Stimulated activated CD8-positive, alpha-beta memory T cell treated with anti-CD3 and anti-CD28 coated beads, Interleukin-4, amount 100 ng/mL, for 4 hours (primary cell): ENCODE measurements around the gene MFSD1.

Experiments
- DNase-seq, 2 donors: peaks; one replicate each; pipeline ENCODE4 v3.0.0-alpha.2; 2020; ENCODE audit warnings: low read depth in 2 of 2, low spot score in 1 of 2

The MFSD1 gene

DNA sequence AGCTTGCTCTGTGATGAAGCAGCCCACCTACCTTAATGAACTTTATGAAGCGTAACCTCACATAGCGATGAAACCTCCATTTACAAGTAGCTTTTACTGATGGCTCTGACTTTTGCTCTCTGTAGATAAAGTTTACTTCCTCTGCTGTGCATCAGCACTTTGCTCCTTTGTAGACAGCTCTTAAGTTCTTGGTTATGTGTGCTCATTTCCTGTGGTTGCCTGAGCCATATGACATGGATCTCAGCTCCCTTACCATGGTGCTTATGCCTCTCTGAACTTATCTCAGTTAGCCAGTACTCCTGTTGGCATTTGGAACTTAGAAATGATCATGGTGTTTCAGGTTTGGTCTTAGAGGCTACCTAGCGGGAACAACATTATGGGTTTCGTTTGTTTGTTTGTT is 7.8 kb downstream of the MFSD1 start:
- DNase-seq: no peak

DNA sequence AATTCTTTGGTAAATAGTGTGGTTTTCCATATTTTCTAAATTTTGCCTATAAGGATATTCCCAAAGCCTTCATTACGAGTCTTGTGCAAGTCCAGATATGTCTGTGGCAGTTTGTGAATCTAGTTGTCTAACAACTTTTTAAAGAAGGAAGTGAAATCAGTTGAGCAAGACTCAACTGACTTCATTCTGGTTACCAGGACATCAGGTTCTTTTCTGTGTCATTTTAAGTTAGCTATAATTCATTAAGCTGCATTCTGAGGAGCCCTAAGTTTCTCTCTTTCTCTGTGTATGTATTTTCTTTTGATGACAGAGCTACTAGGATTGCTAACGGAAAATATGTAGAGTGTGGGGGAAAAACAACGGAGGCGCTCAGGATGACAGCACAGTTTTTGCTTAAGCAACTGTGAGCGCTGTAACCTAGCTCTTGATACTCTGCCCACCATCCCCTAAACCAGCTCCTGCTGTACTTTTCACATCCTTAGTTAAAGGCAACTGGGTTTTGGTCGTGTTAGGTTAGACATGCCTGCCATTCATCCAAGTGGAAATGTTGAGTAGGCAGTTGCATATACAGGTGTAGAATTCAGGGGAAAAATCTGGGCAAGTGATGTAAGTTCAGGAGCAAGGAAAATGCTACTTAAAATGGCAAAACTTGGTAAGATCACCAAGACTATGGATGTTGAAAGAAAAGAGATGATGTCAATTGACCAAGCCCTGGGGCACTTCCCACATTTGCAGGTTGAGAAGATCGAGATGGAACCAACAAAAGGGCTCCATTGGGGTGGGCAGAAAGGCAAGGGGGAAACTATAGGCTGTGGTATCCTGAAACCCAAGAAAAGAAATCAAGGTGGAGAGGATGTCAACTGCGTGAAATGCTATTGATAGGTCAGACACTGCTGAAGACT is 9.2 kb downstream of the MFSD1 start:
- no peak for DNase-seq

DNA sequence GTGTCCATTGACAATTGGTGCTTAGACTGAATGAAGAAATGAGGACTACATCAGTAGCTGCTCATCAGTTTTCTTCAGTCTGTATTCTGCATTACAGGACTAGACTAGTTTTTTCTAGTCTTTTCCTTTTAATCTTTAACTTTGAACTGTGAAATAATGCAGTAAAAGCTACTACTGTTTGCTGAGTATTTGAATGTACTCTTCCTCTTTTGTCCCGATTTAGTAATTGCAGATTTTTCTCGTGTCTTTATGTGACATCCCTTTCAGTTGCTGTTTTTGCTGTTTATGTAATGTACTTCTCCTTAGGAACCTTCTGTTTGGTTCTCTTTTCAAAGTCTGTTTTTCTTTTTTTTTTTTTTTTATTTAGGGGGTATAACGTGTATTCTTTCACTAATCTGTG is 17.4 kb downstream of the MFSD1 start:
- DNase-seq: no peak

DNA sequence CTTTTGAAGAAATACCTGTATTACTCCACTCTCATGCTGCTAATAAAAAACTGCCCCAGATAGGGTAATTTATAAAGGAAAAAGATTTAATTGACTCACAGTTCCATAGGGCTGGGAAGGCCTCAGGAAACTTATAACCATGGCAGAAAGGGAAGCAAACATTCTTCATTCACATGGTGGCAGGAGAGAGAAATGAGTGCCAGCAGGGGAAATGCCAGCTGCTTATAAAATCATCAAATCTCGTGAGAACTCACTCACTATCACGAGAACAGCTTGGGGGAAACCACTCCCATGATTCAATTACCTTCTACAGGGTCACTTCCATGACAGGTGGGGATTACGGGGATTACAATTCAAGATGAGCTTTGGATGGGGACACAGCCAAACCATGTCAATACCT is 18.7 kb downstream of the MFSD1 start:
- DNase-seq: no peak

DNA sequence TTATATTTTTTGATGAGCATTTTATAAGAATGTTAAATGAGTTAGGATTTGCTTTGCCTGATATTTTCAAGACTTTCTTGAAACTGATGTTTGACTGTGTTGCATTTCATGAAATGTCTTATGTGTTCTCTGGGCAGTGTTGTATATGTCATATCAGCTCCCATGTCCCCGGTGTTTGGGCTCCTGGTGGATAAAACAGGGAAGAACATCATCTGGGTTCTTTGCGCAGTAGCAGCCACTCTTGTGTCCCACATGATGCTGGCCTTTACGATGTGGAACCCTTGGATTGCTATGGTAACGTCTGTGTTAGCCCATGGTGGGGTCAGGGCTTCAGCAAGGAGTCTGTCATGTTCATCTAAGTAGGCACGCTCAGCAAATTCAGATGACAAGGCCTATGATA is 20.0 kb downstream of the MFSD1 start:
- DNase-seq: no peak

DNA sequence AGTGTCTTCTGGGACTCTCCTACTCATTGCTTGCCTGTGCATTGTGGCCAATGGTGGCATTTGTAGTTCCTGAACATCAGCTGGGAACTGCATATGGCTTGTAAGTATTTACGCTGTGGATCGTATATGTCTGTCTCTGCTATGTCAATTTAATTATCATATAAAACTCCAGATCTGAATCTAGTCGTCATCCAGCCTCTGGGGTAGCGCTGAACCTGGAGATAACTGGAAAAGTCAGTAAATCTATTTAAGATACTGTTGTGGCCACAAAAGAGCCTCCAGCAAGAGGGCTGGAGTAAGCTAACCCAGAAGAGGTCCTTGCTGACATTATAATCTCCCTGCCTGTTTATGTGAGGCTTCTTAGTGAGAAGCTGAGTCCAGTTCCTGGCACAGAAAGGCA is 21.6 kb downstream of the MFSD1 start:
- no peak for DNase-seq

DNA sequence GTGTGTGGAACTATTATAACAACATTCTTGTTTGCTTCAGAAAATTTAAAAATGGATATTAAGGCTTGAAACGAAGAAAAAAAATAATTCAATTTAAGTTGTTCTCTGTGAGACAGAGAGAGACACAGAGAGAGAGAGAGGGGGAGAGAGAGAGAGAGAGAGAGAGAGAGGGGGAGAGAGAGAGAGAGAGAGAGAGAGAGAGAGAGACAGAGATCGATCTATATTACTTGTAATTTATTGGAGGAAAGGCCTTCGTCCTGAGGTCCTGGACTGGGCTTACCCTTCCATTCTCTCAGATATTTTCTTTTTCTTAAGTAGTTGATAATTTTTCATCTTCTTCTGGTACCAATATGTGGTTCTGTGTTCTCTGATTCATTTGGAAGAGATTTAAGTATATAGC is 25.9 kb downstream of the MFSD1 start:
- DNase-seq: no peak

DNA sequence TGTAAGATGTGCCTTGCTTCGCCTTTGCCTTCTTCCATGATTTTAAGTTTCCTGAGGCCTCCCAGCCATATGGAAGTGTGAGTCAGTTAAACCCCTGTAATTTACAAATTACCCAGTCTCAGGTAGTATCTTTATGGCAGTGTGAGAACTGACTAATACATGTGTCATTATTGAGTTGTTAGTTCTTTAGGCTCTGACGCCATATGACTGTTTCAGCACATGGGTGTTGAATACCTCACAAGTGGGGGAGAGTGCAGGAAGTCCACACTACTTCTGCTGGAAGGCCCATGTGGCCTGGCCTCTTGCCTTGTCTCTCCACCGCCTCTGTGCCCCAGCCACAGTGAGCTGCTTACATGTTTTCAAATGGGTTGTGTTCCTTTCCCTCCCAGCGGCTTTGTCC is 28.5 kb downstream of the MFSD1 start:
- no peak for DNase-seq

DNA sequence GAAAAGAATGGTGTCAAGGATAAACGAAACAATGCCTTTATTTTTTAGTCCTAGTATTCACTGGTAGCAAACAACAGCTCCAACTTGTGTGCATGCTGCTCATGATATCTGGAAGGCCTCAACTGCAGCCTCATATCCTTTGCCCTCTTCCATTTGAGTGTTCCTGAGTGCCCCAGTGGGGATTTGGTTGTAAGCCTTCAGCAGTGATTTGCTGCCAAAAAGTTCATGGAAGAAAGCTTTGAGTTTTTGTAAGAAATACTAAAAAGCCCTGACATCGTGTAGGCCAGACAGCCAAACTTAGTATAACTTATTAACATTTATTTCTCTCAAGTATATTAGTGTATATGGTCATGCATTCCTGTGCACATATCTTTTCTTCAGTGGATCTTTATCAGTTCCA is 30.0 kb downstream of the MFSD1 start:
- DNase-seq: no peak

DNA sequence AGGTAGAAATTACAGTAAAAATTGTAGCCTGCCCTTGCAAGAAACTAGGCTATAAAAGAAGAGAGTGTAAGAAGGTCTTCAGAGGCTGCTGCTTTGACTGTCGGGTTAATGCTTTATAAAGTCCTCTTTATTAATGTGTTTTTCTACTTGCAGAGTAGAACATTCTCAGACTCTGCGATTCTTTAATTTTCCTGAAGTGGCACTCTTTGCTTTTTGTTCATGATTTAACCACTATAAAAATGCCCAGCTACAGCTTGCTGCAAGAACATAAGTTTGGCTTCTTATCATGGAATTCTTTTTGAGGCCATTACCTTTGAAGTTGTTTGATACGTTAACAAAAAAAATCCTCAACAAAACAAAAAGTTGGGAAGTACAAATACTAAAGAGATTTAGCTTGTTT is 33.8 kb downstream of the MFSD1 start:
- DNase-seq: no peak

DNA sequence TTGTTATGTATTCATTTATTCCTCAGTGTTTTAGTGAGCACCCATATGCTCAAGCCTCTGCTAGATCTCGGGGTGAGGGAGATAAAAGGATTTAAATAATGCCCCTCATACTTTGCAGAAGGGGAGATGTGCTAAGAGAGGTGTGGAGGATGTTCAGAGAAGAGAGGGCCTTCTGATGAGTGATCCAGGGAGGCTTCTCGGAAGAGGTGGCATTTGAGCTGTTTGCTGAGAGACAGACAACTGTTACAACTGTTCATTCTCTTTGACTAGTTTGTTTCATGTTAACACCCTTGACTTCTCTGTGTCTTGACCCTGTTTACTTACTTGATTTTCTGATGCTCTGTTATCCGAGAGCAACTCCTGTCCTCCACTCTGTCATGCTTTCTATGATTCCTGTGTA is 34.5 kb downstream of the MFSD1 start:
- no peak for DNase-seq

DNA sequence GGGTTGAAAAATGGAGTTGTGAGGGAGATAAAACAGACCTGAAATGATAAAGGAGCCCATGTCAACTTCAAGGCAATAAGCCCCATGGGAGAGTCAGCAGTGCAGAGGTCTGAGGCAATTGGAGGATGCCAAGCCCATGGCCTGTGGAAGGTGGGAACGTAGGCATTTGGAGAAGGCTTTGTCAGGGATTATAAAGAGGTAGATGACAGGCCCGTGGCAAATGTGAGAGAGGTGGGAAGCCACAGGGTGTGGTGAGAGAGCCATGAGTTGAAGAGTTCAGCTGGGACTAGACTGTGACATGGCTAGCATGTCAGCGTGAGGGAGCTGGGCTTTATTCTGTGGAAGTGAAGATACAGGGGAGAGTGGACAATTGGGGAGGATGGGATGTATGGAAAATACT is 35.4 kb downstream of the MFSD1 start:
- no peak for DNase-seq

DNA sequence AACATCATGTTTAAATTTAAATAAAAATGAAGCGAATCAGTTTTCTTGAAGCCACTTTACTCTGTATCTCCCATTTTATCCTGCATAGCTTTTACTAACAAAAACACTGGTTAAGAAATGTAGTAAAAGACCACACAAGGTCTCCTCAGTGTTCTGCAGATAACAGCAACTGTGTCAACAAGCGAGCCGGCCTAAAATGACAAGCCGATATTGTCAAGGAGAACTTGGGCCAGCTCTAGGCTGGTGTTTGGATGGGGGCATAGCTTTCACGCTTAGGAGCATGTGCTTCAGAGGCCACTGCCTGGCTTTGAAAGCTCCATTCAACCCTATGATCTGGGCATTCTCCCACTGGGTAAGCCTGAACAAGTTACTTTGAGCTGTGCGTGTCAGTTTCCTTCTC is 38.1 kb downstream of the MFSD1 start:
- no peak for DNase-seq

DNA sequence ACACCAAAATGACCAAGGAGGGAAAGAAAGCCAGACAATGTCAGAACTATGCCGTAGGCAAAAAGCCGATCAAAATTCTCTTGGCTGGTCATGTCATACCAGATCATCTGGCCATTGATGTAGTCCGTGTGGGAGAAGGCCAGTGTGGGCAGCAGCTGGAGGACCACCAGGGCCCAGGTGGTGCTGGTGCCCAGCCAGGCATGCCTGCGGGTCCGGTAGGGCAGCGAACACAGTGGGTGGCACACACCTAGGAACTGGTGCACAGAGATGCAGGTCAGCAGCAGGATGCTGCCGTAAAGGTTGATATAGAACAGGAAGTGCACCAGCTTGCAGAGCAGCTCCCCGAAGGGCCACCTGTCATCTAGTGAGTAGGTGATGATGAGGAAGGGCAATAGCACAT is 39.5 kb downstream of the MFSD1 start:
- no peak for DNase-seq

DNA sequence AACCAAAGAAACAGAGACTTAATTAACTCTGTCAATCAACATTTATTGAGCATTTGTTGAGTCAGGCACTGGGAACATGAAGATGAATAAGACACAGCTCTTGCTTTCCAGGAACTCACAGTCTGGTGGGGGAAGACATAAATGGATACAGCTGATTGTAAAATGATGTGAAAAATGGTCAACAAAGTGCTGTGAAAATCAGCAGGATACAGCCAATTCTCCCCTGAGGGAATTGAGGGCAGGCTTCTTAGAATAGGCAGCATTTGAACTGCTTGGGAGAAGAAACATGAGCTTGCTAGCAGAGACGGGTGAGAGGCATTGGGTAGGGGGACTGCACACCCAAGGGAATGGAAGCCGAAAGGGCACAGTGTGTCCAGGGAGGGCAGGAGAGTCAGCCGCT is 41.1 kb downstream of the MFSD1 start:
- DNase-seq: no peak

DNA sequence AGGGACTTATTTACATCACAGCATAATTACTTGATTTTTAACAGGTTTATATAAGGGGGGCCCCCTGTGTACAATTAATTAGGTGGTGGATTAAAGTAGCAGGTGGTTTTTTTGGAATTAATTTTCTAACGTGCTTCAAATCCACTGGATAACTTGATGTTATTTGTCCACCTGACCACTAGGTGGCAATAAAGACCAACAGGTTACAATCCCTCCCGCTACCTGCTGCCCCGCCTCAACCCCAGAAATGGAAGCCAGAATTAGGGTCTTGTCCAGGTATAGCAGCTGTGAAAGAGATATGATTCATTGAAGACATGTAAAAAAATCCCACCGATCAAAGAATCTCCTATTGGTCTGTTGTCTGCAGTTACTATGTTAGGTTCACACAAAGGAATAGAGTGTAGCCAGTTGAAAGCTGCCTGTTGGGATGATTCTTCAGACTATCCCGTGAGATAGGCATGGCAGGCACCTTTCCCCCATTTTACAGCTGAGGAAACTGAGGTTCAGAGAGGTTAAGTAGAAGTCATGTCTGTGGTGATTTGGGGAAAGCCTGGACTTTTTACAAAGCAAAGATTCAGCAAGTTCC is 44.0 kb downstream of the MFSD1 start:
- no peak for DNase-seq

DNA sequence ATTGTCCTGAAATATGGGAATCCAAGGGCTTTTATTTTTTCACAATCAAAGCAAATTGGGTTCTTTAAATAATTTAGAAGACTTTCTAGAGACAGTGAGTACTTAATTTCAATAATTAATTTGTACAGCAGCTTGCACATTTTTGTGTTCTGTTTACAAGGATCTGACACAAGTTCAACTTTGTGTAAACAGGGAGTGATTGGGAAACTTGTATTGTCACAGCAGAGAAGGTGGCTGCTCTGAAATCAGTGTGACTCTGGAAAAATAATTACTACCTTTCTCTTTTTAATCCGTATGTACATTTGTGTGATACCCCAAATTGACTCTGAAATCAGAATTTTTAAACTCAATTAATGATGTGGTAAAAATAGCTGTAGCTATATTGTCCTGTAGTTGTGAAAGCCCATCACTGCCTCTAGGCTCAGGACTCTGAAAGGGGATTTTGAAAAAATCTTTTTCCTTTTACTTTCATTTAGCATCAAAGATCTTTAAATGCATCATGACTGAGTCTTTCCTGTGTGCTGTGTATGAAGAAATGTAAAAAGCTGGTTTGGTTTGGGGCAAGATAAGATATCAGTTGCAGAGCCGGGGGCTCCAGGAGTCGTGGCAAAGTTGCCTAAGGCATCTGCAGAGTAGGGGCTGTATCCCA is 45.1 kb downstream of the MFSD1 start:
- no peak for DNase-seq

DNA sequence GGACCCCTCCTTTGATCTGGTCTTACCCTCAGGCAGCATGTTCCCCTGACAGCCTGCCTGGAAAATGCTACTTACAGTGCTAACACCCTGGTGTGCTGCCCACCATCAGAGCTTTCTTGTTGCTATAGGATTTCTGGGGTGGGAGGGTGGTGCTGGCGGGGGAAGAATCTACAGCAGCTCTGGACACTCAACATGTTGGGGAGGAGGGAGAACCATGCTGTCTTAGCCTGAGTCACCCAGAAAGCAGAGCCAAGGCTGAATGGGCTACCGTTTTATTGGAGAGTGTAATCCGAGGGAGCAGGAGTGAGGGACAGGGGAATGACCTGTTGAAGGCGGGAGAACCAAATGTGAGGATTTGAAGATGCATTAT is 45.6 kb downstream of the MFSD1 start:
- no peak for DNase-seq

DNA sequence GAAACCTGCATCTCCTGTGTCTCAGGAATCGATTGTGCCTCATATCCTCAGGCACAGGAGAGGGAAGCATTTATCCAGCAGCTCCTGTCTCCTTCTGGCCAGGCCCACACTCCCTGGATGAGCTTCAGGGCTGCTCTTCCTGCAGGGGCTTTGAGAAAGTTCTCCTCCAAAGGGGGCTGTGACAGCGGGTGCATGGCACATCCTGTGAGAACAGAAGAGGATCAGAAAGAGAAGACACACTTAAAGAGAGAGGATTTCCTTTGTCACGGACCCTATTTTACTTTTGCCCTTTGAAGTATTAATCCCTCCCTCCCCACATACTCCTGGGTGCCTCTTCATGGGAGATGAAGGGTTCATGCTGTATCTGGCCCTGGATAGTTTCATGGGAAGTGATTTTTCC is 46.0 kb downstream of the MFSD1 start:
- no peak for DNase-seq

DNA sequence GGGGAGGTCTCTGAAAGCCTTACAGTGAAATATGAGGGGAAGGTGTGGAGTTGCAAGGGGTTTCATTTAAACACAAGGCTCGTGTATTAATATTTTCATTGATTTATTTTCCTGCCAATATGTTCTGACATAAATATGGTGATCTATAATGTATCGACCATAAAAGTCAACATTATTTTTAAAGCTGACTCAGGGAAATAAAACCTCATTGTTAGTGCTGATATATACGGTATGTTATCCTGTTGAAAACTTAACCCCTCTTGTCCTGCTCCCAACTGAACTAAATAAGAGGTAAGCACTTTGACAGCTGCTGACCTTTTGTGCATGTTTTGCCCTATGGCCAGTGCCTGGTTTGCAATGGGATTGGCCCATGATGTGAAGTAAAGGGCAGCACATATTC is 47.9 kb downstream of the MFSD1 start:
- DNase-seq: no peak

DNA sequence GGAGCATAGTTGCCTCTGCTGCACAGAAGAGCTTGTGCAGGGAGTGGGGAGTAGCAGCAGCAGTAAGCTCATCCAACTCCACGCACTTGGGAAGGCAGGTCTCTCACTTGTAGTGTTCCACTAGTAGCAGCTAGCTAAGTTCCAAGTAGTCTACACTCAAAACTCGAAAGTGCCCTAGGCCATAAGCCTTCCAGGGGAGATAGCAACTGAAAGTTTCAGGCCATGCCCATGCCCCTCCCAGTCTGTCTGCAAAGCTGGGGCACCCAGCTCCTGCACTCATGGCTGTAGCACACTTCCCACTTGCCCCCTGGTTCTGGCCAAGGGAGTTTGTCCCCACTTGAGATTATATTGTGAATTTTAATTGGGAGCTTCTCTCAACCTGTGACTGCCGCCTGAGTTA is 57.5 kb downstream of the MFSD1 start:
- no peak for DNase-seq

DNA sequence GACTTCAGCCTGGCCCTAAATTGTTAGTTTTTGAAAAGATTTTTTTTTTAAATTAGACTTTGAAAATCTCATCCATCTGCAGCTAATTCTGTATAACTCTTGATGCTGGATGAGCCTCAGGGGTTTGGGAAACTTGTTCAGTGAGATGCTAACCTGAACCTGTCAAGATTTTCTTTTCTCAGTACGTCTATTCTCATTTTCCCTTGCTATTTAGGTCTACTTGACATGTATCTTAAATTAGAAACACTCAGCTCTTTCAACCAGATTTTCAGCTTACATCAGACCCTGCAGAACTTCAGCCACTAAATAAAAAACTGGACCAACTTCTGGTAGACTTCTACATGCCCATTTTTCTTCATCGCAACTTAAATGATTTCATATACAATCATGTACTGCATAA is 61.4 kb downstream of the MFSD1 start:
- no peak for DNase-seq

DNA sequence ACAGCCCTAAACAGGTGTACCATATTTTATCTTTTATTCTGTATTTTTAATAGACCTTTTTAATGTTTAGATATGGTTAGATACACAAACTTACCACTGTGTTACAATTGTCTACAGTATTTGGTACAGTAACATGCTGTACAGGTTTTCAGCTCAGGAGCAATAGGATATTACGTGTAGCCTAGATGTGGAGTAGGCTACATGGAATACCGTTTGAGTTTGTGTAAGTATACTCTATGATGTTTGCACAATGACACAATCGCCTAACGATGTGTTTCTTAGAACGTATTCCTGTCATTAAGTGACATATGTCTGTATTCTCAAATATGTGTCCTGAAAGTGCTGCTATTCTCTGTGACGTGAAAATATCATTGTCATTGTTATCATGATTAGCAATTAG is 62.6 kb downstream of the MFSD1 start:
- no peak for DNase-seq
